Panc1 (cell line): ENCODE measurements around the gene REXO2. TPM values are rescaled to one million over a fixed set of nuclear protein-coding genes. Genes with fewer than 3 reads are reported as not detected.

ENCODE experiments used
- ATAC-seq: fragments of 200-7000 bp; cut with Tn5 transposase; 2 replicates; pipeline ENCODE4 v1.9.1; 2020; ENCODE audit warnings: mild to moderate bottlenecking, moderate library complexity
- BruUV-seq: library from RNA; stranded (reverse); fragments of 400-500 nt; replicated peaks from 2 replicates; lab custom pipeline; 2021; lab: Mats Ljungman, UMichigan
- CTCF ChIA-PET: fragments of 300-600 bp; sonication (Branson Sonifier 250); formaldehyde crosslinking; loops from one replicate; lab custom pipeline; 2022; ENCODE audit warnings: antibody characterized with exemption; lab: Charles Lee
- POLR2A ChIA-PET: fragments of 300-600 bp; sonication (Branson Sonifier 250); formaldehyde crosslinking; loops from one replicate; lab custom pipeline; 2022; ENCODE audit warnings: antibody characterized with exemption; lab: Charles Lee
- DNase-seq: peaks from one replicate; pipeline ENCODE4 v3.0.0-alpha.2; 2010; ENCODE audit warnings: low read depth, low spot score
- H3K27ac ChIP-seq: 2 replicates; pipeline ENCODE4 v1.5.1; 2011; ENCODE audit warnings: mild to moderate bottlenecking, low read length, inconsistent platforms
- H3K27me3 ChIP-seq: fragments of 200-500 bp; sonication (Bioruptor generic); 2 replicates; pipeline ENCODE4 v1.6.0; 2014; ENCODE audit warnings: low read length, inconsistent platforms; ENCODE audit not compliant: control insufficient read depth, insufficient read depth
- H3K36me3 ChIP-seq: fragments of 200-500 bp; sonication (Bioruptor generic); 2 replicates; pipeline ENCODE4 v1.5.1; 2014; ENCODE audit warnings: inconsistent platforms, mild to moderate bottlenecking, low read length, moderate library complexity; ENCODE audit not compliant: control insufficient read depth, insufficient read depth
- H3K4me1 ChIP-seq: 2 replicates; pipeline ENCODE4 v1.5.1; 2011; ENCODE audit warnings: inconsistent platforms, mild to moderate bottlenecking, low read length, moderate library complexity; ENCODE audit not compliant: control insufficient read depth, insufficient read depth
- H3K4me3 ChIP-seq, 2 experiments: 2 replicates each; pipeline ENCODE4 v1.5.1; 2011 to 2012; ENCODE audit warnings: low read depth in 2 of 2, low read length in 2 of 2, mild to moderate bottlenecking in 2 of 2, inconsistent platforms in 1 of 2, moderate library complexity in 1 of 2
- H3K9me3 ChIP-seq: fragments of 200-500 bp; sonication (Bioruptor generic); 2 replicates; pipeline ENCODE4 v1.5.1; 2014; ENCODE audit warnings: low read depth, mild to moderate bottlenecking, inconsistent platforms, low read length, moderate library complexity; ENCODE audit not compliant: control insufficient read depth, insufficient read depth
- POLR2AphosphoS5 ChIP-seq: IDR thresholded peaks from 2 replicates; pipeline ENCODE4 v1.6.1; 2012; ENCODE audit warnings: mild to moderate bottlenecking, low read depth, low read length, moderate library complexity
- REST ChIP-seq, 2 experiments: IDR thresholded peaks; 2 replicates each; pipeline ENCODE4 v1.6.1; 2011 to 2012; ENCODE audit warnings: low read depth in 2 of 2, control low read depth in 1 of 2, low read length in 1 of 2, mild to moderate bottlenecking in 1 of 2, moderate library complexity in 1 of 2; ENCODE audit not compliant: insufficient read depth in 1 of 2
- SIN3A ChIP-seq: IDR thresholded peaks from 2 replicates; pipeline ENCODE4 v1.6.1; 2012; ENCODE audit warnings: low read depth, mild to moderate bottlenecking, low read length, moderate library complexity, borderline replicate concordance; ENCODE audit not compliant: insufficient read depth
- TCF7L2 ChIP-seq: IDR thresholded peaks from 2 replicates; pipeline ENCODE4 v1.6.1; 2011; ENCODE audit warnings: mild to moderate bottlenecking, low read depth, low read length, inconsistent platforms
- in situ Hi-C: cut with HindIII; loops from 2 replicates; pipeline ENCODE4 v1.10.0; 2016; ENCODE audit warnings: low sequenced_read_pairs, low pct_unique_long_range_greater_than_20kb
- intact Hi-C: fragments of 100-400 bp; cut with micrococcal nuclease; formaldehyde crosslinking; loops from one replicate; pipeline ENCODE4 v1.10.0; 2022; ENCODE audit not compliant: unreplicated experiment
- total RNA-seq: library from RNA; stranded (reverse); gene quantifications from one replicate; pipeline ENCODE4 v1.2.1, GENCODE V29; 2021; ENCODE audit not compliant: unreplicated experiment
- TF ChIP-seq, protein P1 (sequence below): fragments of 450-650 bp; IDR thresholded peaks from 2 replicates; pipeline ENCODE4 v1.5.1; 2017; ENCODE audit warnings: mild to moderate bottlenecking

Gene REXO2
- total RNA-seq, 1 experiment from 2014 or later, result 111 TPM

GRCh38 chr11:114449845-114450244 is 10.6 kb downstream of the REXO2 start:
- Histone ChIP-seq H3K9me3 (no peaks in the 10 kb centered on the region), H3K36me3 (peaks cover 15% of the 10 kb centered on the region; the same call in 1 of the 2 replicates), H3K4me3 (no peak overlapping the region), H3K27ac (no peak overlapping the region), H3K4me1 (no peaks in the 10 kb centered on the region), H3K27me3 (no peaks in the 10 kb centered on the region)
- no peak for TF ChIP-seq TCF7L2
- no peak for TF ChIP-seq SIN3A
- TF ChIP-seq POLR2AphosphoS5, result no peak
- no peak for TF ChIP-seq REST (IDR thresholded peaks at IDR 0.05; ENCODE audit: insufficient read depth in 1 of 2, low read depth in 2 of 2, low read length in 1 of 2)
- TF ChIP-seq, protein P1, sequence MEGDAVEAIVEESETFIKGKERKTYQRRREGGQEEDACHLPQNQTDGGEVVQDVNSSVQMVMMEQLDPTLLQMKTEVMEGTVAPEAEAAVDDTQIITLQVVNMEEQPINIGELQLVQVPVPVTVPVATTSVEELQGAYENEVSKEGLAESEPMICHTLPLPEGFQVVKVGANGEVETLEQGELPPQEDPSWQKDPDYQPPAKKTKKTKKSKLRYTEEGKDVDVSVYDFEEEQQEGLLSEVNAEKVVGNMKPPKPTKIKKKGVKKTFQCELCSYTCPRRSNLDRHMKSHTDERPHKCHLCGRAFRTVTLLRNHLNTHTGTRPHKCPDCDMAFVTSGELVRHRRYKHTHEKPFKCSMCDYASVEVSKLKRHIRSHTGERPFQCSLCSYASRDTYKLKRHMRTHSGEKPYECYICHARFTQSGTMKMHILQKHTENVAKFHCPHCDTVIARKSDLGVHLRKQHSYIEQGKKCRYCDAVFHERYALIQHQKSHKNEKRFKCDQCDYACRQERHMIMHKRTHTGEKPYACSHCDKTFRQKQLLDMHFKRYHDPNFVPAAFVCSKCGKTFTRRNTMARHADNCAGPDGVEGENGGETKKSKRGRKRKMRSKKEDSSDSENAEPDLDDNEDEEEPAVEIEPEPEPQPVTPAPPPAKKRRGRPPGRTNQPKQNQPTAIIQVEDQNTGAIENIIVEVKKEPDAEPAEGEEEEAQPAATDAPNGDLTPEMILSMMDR, result no peak
- ChIA-PET CTCF (no interaction called here), POLR2A (no interaction called here)
- intact Hi-C loops (loop anchor here (10.0 kb wide), 1 partner anchor 105 kb away; no protein-coding TSS in a partner anchor), in situ Hi-C loops (no loop called here)
- DNase-seq (no peak), ATAC-seq (no peak)
- BruUV-seq, result no TSS peak

DNA sequence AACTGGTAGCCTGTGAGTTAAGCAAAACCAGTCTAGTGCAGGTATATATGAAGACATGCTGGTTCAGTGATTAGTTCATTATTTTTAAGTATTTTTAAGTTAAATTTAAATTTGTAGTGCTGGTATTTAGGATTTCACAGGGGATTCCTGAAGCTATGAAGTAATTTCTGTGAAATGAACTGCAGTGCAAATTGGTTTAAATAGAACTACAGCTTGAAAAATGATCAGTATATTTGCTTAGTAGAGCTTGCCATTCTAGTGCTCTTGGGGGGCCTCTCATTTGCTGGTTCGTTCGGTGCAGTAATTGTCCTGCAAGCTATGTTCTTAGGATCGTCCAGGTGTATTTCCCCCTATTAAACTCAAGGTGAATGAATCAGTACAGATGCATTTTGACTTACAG is 13.1 kb downstream of the REXO2 start:
- CTCF ChIA-PET, result no interaction called here
- no peaks in the 10 kb centered on the region for H3K27me3 ChIP-seq
- ATAC-seq (no peak), DNase-seq (no peak)
- TF ChIP-seq, protein P1, result no peak
- TF ChIP-seq TCF7L2 (no peak), POLR2AphosphoS5 (no peak), SIN3A (no peak), REST (IDR thresholded peaks at IDR 0.05; ENCODE audit: insufficient read depth in 1 of 2, low read depth in 2 of 2, low read length in 1 of 2) (no peak)
- H3K4me1 ChIP-seq, result no peaks in the 10 kb centered on the region
- H3K9me3 ChIP-seq, result no peaks in the 10 kb centered on the region
- POLR2A ChIA-PET, result no interaction called here
- peaks cover 15% of the 10 kb centered on the region; the same call in 1 of the 2 replicates for H3K36me3 ChIP-seq
- in situ Hi-C loops (no loop called here), intact Hi-C loops (no loop called here)
- H3K27ac ChIP-seq, result no peak overlapping the region
- H3K4me3 ChIP-seq, result no peak overlapping the region
- no TSS peak for BruUV-seq
